Body of pancreas (tissue), 4 donors: ENCODE data around the gene WWOX. TPM values are rescaled to one million over a fixed set of nuclear protein-coding genes. Genes with fewer than 3 reads are reported as not detected.

Source experiments
- ATAC-seq: fragments of 150-250 bp; one replicate; pipeline ENCODE4 v1.9.1; 2016
- DNase-seq, 4 donors: peaks; one replicate each; pipeline ENCODE4 v3.0.0-alpha.2; 2019
- H3K27ac ChIP-seq, 4 donors: fragments of 200-600 bp; sonication (generic); 1 replicate in 3 of 4; 2 replicates in 1 of 4; pipeline versions ENCODE4 v1.5.1 to v1.6.1; 2016 to 2019; ENCODE audit warnings: mild to moderate bottlenecking in 1 of 4, mixed read lengths in 1 of 4, moderate library complexity in 1 of 4
- H3K27me3 ChIP-seq, 2 donors: fragments of 200-600 bp; sonication (generic); one replicate each; pipeline ENCODE4 v1.6.0; 2016; ENCODE audit warnings: mild to moderate bottlenecking in 1 of 2
- H3K36me3 ChIP-seq, 2 donors: fragments of 200-600 bp; sonication (generic); replicated peaks in 1 of 2; 2 replicates each; pipeline ENCODE4 v1.5.1; 2016; ENCODE audit warnings: low read depth in 2 of 2; ENCODE audit not compliant: insufficient read depth in 1 of 2
- H3K4me1 ChIP-seq: fragments of 200-600 bp; sonication (generic); one replicate; pipeline ENCODE4 v1.6.0; 2016
- H3K4me3 ChIP-seq, 2 donors: fragments of 200-600 bp; sonication (generic); 1 replicate in 1 of 2; 2 replicates in 1 of 2; pipeline ENCODE4 v1.5.1; 2016 to 2019
- H3K9me3 ChIP-seq, 3 donors: fragments of 200-600 bp; sonication (generic); 1 replicate in 2 of 3; 2 replicates in 1 of 3; pipeline ENCODE4 v1.5.1; 2016
- POLR2A ChIP-seq, 3 donors: fragments of 450-650 bp; IDR thresholded peaks; one replicate each; pipeline ENCODE4 v1.6.1; 2016; ENCODE audit warnings: antibody characterized with exemption in 3 of 3, mild to moderate bottlenecking in 2 of 3
- WGBS, 2 donors: methylation state at CpG; one replicate each; pipeline ENCODE4 v1.1.5; 2017; 5-methylcytosine and 5-hydroxymethylcytosine counted together
- intact Hi-C: fragments of 100-400 bp; cut with DNase I; formaldehyde crosslinking; loops from one replicate; pipeline ENCODE4 v1.15.1; 2023
- total RNA-seq, 2 donors: library from RNA; depleted of rRNA; stranded (reverse); fragments of >200 nt; gene quantifications; one replicate each; pipeline ENCODE4 v1.1.0, GENCODE V29; 2016
- TF ChIP-seq, protein P1 (sequence below), 7 experiments: fragments of 450-650 bp in 4 of 7; fragments of 200-600 bp in 3 of 7; sonication (generic) in 3 of 7; IDR thresholded peaks; one replicate each; pipeline ENCODE4 v1.5.1; 2016 to 2019; ENCODE audit warnings: antibody characterized with exemption in 7 of 7

Gene WWOX
- total RNA-seq, 2 donors from 2014 or later = 52.7 to 67.2 TPM

DNA sequence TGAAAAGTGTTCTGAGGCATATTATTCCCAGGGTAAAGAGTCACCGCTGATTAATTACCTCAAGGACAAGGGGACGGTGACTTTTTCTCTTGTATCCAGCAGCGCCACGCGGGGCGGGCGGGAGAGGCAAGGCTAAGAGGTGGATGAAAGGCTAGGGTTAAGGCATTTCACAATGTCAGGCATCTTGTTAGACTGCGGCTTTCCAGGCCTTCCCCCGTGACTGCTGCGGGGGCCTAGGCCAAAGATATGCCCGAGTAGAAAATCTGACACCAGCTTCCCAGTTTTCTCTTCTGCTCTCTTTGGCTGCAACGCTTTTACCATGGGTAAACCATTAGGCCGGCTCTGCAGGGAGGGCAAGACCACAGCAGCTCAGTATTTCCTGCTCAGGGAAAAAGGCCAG, 802.9 kb downstream of the WWOX start:
- Histone ChIP-seq H3K4me3 (no peak overlapping the region), H3K9me3 (no peaks in the 10 kb centered on the region), H3K27me3 (no peaks in the 10 kb centered on the region), H3K36me3 (no peaks in the 10 kb centered on the region), H3K27ac (no peak overlapping the region), H3K4me1 (no peaks in the 10 kb centered on the region)
- WGBS, 2 donors = 85 to 86% methylated on average over 13 of the region's 13 CpGs
- intact Hi-C loops = no loop called here
- DNase-seq (no peak), ATAC-seq (no peak)
- no peak for TF ChIP-seq POLR2A (IDR thresholded peaks at IDR 0.05)
- TF ChIP-seq, protein P1, sequence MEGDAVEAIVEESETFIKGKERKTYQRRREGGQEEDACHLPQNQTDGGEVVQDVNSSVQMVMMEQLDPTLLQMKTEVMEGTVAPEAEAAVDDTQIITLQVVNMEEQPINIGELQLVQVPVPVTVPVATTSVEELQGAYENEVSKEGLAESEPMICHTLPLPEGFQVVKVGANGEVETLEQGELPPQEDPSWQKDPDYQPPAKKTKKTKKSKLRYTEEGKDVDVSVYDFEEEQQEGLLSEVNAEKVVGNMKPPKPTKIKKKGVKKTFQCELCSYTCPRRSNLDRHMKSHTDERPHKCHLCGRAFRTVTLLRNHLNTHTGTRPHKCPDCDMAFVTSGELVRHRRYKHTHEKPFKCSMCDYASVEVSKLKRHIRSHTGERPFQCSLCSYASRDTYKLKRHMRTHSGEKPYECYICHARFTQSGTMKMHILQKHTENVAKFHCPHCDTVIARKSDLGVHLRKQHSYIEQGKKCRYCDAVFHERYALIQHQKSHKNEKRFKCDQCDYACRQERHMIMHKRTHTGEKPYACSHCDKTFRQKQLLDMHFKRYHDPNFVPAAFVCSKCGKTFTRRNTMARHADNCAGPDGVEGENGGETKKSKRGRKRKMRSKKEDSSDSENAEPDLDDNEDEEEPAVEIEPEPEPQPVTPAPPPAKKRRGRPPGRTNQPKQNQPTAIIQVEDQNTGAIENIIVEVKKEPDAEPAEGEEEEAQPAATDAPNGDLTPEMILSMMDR (IDR thresholded peaks at IDR 0.05) = no peak

- no peak overlapping the region for H3K27ac ChIP-seq
- no peaks in the 10 kb centered on the region for H3K4me1 ChIP-seq
- TF ChIP-seq, protein P1 (IDR thresholded peaks at IDR 0.05) = no peak
- TF ChIP-seq POLR2A (IDR thresholded peaks at IDR 0.05) = no peak
- ATAC-seq = no peak
- no peaks in the 10 kb centered on the region for H3K9me3 ChIP-seq
- intact Hi-C loops = no loop called here
- no peak overlapping the region for H3K4me3 ChIP-seq
- WGBS, 2 donors = 67 to 84% methylated on average over 4 of the region's 4 CpGs
- no peaks in the 10 kb centered on the region for H3K36me3 ChIP-seq
- H3K27me3 ChIP-seq = no peaks in the 10 kb centered on the region
- DNase-seq = no peak
Observed at GRCh38 chr16:78903237-78903636, 803.8 kb downstream of the WWOX start.

GRCh38 chr16:78903843-78904242, 804.4 kb downstream of the WWOX start:
- DNase-seq (no peak), ATAC-seq (no peak)
- H3K9me3 ChIP-seq = no peaks in the 10 kb centered on the region
- intact Hi-C loops = no loop called here
- no peaks in the 10 kb centered on the region for H3K4me1 ChIP-seq
- H3K4me3 ChIP-seq = no peak overlapping the region
- no peaks in the 10 kb centered on the region for H3K36me3 ChIP-seq
- no peak overlapping the region for H3K27ac ChIP-seq
- WGBS, 2 donors = 82% methylated on average over 4 of the region's 4 CpGs
- TF ChIP-seq, protein P1 (IDR thresholded peaks at IDR 0.05) = no peak
- no peak for TF ChIP-seq POLR2A (IDR thresholded peaks at IDR 0.05)
- H3K27me3 ChIP-seq = no peaks in the 10 kb centered on the region

- intact Hi-C loops = no loop called here
- DNase-seq (no peak), ATAC-seq (no peak)
- 66 to 75% methylated on average over 3 of the region's 3 CpGs for WGBS, 2 donors
- Histone ChIP-seq H3K4me3 (no peak overlapping the region), H3K27me3 (no peaks in the 10 kb centered on the region), H3K36me3 (no peaks in the 10 kb centered on the region), H3K9me3 (no peaks in the 10 kb centered on the region), H3K27ac (no peak overlapping the region), H3K4me1 (no peaks in the 10 kb centered on the region)
- TF ChIP-seq, protein P1 (IDR thresholded peaks at IDR 0.05) = no peak
- TF ChIP-seq POLR2A (IDR thresholded peaks at IDR 0.05) = no peak
Observed at GRCh38 chr16:78906135-78906534, 806.7 kb downstream of the WWOX start.

- Histone ChIP-seq H3K4me3 (no peak overlapping the region), H3K36me3 (no peaks in the 10 kb centered on the region), H3K4me1 (no peaks in the 10 kb centered on the region), H3K27me3 (no peaks in the 10 kb centered on the region), H3K9me3 (no peaks in the 10 kb centered on the region), H3K27ac (no peak overlapping the region)
- ATAC-seq = no peak
- TF ChIP-seq, protein P1 (IDR thresholded peaks at IDR 0.05) = no peak
- no peak for TF ChIP-seq POLR2A (IDR thresholded peaks at IDR 0.05)
- DNase-seq = no peak
- intact Hi-C loops = no loop called here
- WGBS, 2 donors = 82 to 85% methylated on average over 5 of the region's 5 CpGs
Observed at GRCh38 chr16:78909226-78909625, 809.8 kb downstream of the WWOX start.
